Measurements from ENCODE around the gene OR13H1.
"Not testable (repeated sequence)": the region's sequence is repeated elsewhere in the genome, so short reads cannot be mapped to it uniquely, and the experiment has no call there.

The OR13H1 gene, protein sequence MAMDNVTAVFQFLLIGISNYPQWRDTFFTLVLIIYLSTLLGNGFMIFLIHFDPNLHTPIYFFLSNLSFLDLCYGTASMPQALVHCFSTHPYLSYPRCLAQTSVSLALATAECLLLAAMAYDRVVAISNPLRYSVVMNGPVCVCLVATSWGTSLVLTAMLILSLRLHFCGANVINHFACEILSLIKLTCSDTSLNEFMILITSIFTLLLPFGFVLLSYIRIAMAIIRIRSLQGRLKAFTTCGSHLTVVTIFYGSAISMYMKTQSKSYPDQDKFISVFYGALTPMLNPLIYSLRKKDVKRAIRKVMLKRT

DNA sequence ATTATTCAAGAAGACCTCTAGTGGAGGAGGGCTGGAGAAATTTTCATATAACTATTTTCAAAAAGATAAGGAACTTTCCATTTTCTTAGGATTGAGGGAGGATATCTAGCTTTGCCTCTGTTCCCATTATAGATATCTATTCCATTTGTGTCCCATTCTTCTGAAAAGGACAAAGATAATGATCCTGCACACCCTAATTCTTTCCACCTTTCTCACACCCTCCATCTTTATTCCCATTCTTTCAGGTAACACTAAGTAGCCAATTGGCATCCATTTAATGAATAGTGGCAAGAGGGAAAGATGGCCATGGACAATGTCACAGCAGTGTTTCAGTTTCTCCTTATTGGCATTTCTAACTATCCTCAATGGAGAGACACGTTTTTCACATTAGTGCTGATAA lies at the start of gene OR13H1:
Gene OR13H1, plus strand, starts transcription at position 301 of the 400 bp plus-strand sequence. Its CDS starts 0 bp downstream, at position 301.
- no peak for DNase-seq (ENCODE audit: low read depth, low spot score)

DNA sequence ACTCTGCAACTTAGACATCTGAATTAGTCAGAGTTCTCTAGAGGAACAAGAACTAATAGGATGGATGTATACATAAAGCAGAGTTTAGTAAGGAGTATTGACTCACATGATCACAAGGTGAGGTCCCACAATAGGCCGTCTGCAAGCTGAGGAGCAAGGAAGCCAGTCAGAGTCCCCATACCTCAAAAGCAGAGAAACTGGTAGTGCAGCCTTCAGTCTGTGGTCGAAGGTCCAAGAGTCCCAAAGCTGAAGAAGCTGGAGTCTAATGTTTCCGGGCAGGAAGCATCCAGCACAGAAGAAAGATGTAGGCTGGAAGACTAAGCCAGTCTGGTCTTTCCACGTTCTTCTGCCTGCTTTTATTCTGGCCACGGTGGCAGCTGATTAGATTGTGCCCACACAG lies 42.3 kb upstream of the OR13H1 start:
- not testable (repeated sequence) for DNase-seq (ENCODE audit: low read depth, low spot score)

DNA sequence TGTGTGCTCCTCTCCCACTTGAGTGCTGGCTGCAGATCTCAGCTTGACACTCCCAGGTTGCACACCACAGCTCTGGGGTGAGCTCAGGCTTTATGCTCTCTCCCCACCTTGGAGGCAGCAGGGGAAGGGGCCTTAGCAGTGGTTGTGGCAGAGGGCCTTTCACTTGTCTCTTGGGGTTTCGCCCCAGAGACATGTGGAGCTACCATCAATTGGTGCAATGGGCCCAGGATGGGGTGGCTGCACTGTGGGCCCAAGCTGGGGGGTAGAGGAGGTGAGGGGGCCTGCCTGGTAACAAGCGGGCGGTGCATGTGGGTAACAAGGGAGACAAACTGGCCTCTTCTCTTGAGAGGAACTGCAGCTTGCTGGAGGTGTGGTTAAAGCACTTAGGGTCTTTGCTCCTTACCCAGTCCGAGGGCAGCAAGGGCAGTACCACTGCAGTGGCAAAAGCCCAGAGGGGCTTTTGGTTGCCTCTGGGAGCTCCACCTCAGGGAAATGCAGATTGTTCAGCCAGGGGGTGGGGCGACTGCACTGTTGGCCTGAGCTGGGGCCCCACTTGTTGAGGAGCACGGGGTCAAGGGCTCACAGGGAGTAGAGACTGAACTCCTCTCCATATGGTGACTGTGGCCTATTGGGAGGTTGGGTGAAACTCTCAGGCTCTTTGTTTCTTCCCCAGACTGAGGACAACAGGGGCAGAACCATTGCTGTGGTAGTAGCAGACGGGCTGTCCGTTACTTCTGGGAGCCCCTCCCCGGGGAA lies 30.5 kb upstream of the OR13H1 start:
- DNase-seq (ENCODE audit: low read depth, low spot score), result no peak

DNA sequence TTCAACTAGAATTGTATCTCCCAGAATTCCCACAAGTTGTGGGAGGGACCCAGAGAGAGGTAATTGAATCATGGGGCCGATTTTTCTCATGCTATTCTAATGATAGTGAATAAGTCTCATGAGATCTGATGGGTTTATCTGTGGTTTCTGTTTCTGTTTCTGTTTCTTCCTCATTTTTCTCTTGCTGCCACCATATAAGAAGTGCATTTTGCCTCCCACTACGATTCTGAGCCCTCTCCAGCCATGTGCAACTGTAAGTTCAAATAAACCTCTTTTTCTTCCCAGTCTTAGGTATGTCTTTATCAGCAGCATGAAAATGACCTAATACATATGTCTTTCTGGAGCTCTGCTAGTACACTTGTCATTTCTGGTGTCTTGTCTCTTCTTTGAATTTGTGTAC lies 22.1 kb upstream of the OR13H1 start:
- no peak for DNase-seq (ENCODE audit: low read depth, low spot score)

DNA sequence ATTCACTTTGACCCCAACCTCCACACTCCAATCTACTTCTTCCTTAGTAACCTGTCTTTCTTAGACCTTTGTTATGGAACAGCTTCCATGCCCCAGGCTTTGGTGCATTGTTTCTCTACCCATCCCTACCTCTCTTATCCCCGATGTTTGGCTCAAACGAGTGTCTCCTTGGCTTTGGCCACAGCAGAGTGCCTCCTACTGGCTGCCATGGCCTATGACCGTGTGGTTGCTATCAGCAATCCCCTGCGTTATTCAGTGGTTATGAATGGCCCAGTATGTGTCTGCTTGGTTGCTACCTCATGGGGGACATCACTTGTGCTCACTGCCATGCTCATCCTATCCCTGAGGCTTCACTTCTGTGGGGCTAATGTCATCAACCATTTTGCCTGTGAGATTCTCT lies 344 bp downstream of the OR13H1 start:
- no peak for DNase-seq (ENCODE audit: low read depth, low spot score)

DNA sequence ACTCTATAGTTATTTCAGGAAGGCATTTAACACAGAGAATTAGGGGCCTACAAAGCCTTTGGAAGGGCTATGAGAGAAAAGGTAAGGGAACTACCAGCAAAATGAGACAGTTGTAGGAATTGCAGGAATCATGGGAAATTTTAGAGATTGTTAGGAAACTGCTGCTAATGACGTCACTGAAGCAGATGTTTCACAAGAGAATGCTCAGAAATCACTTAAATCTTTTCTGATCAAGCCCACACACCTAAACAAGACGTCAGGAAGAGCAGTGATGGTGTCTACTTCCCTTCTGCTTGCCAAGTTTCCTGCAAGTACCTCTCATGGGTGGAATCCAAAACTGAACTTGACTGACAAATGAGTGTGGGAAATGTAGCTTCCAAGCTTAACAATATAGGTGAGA lies 5.1 kb downstream of the OR13H1 start:
- no peak for DNase-seq (ENCODE audit: low read depth, low spot score)

DNA sequence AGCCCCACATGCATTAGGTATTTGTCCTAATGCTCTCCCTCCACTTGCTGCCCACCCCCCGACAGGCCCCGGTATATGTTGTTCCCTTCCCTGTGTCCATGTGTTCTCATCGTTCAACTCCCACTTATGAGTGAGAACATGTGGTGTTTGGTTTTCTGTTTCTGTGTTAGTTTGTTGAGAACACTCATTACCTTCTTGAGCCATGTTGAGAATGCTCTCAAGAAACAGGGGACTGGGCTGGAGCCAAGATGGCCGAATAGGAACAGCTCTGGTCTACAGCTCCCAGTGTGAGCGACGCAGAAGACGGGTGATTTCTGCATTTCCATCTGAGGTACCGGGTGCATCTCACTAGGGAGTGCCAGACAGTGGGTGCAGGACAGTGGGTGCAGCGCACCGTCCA lies 8.6 kb downstream of the OR13H1 start:
- not testable (repeated sequence) for DNase-seq (ENCODE audit: low read depth, low spot score)

DNA sequence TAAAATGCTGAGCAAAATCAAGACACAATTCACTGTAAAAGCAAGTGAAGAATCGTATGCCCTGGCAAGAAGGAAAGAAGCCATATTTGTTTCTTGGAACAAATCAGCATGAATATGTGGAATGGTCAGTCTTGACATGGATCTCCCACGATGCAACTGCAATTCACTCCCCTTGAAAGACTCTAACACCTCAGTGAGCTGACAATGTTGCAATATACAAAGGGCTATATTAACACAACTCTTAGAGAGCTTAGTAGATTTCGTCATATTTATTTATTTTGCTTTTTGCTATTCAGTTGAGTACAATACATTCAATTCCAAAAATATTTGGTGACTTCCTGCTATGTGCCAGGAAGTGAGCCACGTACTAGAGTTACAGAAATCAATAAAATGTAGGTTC lies 14.7 kb downstream of the OR13H1 start:
- DNase-seq (ENCODE audit: low read depth, low spot score), result no peak

DNA sequence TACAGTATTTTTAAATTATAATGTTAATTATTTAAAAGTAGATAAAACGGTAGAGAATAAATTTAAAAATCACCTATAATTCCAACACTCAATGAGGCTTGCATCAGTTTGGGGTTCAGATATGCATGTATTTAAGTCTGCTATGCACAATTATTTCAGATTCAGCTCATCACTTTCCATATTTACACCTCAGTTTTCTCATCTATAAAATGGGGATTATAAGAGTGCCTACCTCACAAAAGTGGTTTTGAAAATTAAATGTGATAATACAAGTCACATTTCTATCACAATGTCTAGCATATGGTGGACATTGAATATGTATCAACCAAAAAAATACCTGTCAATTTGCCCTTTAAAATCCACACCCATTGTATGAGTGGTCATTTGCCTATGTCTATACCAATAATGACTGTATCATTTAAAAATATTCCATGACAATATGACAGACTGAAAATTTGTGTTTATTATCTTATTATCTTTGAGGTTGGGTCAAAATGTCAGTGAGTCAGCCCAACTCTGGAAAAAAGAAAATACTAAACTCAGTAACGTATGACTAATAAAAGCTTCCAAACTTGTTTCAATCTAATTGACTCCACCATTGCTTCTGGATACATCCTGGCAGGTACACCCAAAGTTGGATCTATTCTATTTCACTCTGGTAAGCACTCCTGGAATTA lies 20.8 kb downstream of the OR13H1 start:
- no peak for DNase-seq (ENCODE audit: low read depth, low spot score)

DNA sequence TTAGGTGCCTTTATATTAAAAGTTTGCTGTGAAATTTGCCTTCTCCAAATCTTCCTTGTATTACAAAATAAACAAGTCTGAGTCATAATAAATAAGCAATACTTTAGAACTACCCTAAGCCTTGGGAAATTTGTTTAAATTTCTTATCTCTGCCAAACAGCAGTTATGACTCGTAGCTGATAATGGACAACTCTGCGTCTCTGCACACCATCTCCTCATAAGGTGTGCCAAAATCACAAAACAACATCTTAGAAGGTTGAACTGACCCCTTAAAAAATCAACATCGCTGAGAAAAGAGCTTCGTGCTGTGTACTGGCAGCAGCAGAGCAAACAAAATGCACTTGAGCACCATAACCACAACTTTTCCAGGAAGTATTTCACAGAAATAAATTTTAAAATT lies 22.0 kb downstream of the OR13H1 start:
- no peak for DNase-seq (ENCODE audit: low read depth, low spot score)

DNA sequence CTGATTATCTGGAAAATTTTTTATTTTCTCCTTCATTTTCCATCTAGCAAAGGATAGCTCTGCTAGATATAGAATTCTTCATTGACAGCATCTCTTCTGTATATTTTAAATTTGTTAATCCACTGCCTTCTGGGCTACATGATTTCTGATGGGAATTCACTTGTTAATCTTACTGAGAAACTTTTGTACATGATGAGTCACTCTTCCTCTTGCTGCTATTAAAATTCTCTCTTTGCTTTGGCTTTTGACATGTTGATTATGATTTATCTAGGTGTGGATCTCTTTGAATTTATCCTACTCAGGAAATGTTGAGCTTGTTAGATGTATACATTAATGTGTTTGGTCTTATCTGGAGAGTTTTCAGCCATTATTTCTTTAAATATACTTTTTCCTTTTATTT lies 27.5 kb downstream of the OR13H1 start:
- DNase-seq (ENCODE audit: low read depth, low spot score), result no peak

DNA sequence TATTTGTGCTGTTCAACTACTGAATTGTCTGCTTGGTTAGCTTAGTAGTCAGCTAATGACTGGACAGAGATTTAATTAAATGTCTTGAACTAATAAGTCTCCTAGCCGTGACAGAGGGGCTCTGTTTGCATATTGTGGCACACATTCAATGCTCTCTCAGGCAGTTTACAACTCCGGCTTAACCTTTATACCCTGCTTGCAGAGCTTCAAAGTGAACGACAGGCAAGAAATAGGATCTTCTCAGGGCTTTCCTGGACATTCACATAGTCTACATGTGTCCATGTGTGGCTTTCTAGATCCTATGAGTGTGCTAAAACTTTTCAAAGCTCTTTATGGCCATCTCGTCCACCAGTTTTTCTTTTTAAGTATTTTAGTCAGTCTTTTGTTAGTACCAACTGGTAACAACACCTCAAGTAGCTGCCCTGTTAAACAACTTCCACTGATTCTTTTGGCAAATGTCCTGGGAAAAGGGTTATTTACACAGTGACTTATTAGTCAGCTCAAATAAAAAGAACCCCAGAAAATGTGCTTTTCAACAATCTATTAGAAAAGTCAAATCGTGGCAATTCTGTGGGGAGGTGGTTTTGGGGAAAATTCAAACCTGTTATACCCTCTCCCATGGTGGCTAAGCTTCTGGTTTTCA lies 28.6 kb downstream of the OR13H1 start:
- no peak for DNase-seq (ENCODE audit: low read depth, low spot score)

DNA sequence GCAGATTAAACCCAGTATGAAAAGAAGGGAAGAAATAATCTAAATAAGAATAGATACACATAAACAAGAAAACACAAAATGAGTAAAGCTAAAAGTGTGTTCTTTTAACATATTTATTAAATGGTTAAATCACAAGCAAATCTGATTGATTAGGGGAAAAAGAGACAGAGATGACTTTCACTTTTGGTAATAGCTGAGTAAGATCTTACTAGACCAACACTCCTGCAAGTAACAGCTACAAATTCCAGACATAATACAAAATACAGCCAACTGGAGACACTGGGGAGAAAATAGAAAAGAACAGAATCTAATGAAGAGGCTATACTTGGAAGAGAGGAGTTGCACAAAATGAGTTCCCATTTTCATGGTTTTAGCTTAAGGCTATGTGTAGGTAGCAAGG lies 33.5 kb downstream of the OR13H1 start:
- DNase-seq (ENCODE audit: low read depth, low spot score), result no peak

DNA sequence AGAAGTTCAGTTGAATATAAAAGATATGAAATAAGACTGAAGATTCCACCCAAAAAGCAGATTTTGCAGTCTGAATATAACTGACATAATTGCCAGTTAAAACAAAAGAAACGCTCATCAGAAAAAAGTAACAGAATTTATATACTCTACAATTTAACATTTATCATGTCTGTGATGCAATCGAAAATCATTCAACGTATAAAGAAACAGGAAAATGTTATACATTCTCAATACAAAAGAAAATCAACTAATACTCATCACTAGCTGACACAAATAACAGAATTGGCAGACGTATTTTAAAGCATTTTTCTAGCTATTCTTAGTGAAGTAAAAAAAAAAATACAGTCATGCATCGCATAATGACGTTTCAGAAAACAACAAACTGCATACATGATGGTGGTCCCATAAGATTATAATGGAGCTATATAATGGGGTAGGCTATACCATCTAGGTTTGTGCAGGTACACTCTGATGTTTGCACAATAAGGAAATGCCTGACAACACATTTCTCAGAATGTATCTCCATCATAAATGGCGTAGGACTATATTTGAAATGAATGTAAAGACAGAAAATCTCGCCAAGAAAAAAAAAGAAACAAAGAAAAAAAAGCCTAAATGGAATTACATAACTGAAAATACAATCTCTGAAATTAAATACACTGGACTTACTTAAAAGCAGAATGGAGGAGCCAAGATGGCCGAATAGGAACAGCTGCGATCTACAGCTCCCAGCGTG lies 34.3 kb downstream of the OR13H1 start:
- no peak for DNase-seq (ENCODE audit: low read depth, low spot score)

DNA sequence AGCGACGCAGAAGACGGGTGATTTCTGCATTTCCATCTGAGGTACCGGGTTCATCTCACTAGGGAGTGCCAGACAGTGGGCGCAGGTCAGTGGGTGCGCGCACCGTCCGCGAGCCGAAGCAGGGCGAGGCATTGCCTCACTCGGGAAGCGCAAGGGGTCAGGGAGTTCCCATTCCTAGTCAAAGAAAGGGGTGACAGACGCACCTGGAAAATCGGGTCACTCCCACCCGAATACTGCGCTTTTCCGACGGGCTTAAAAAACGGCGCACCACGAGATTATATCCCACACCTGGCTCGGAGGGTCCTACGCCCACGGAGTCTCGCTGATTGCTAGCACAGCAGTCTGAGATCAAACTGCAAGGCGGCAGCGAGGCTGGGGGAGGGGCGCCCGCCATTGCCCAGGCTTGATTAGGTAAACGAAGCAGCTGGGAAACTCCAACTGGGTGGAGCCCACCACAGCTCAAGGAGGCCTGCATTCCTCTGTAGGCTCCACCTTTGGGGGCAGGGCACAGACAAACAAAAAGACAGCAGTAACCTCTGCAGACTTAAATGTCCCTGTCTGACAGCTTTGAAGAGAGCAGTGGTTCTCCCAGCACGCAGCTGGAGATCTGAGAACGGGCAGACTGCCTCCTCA lies 35.0 kb downstream of the OR13H1 start:
- DNase-seq (ENCODE audit: low read depth, low spot score), result not testable (repeated sequence)

DNA sequence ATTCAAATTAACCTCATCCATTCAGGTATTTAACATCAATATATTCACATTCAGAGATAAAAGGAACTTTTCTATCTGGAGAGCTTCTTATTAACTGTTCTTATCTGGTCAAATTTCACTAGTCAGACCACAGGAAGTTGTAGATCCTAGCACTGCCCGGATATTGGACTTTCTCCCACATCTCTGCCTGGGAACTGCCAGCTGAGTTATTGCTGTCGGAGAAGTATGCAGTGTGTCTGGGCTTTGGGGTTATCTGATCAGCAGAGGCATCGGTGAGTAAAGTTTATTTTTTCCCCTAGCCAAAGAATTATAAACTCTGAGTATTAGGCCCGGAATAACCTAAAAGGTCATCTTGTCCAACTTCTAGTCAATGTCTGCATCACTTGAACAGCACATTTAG lies 45.1 kb downstream of the OR13H1 start:
- DNase-seq (ENCODE audit: low read depth, low spot score), result no peak
